Osteocyte (in vitro differentiated cells): ENCODE measurements around the gene RCAN3. TPM values are rescaled to one million over a fixed set of nuclear protein-coding genes. Genes with fewer than 3 reads are reported as not detected.
"Not testable (repeated sequence)": the region's sequence is repeated elsewhere in the genome, so short reads cannot be mapped to it uniquely, and the experiment has no call there.

Experiments used
- DNase-seq: peaks from one replicate; pipeline ENCODE4 v3.0.0; 2021; ENCODE audit warnings: mixed read lengths; ENCODE audit not compliant: unreplicated experiment; ENCODE audit errors: extremely low spot score
- H3K27ac Mint-ChIP-seq: one replicate; pipeline ENCODE4 v1.8.0; 2021; ENCODE audit warnings: mild to moderate bottlenecking, mixed read lengths; ENCODE audit not compliant: unreplicated experiment
- H3K27me3 Mint-ChIP-seq: one replicate; pipeline ENCODE4 v1.8.0; 2021; ENCODE audit warnings: mixed read lengths; ENCODE audit not compliant: unreplicated experiment
- H3K36me3 Mint-ChIP-seq: one replicate; pipeline ENCODE4 v1.8.0; 2021; ENCODE audit warnings: mixed read lengths; ENCODE audit not compliant: unreplicated experiment
- H3K4me1 Mint-ChIP-seq: one replicate; pipeline ENCODE4 v1.8.0; 2021; ENCODE audit warnings: mixed read lengths; ENCODE audit not compliant: unreplicated experiment
- H3K4me3 Mint-ChIP-seq: one replicate; pipeline ENCODE4 v1.8.0; 2021; ENCODE audit warnings: mild to moderate bottlenecking, moderate library complexity, mixed read lengths; ENCODE audit not compliant: unreplicated experiment
- H3K9me3 Mint-ChIP-seq: one replicate; pipeline ENCODE4 v1.8.0; 2021; ENCODE audit warnings: mixed read lengths; ENCODE audit not compliant: unreplicated experiment
- total RNA-seq: library from RNA; stranded (reverse); gene quantifications from 2 replicates; pipeline ENCODE4 v1.2.1, GENCODE V29; 2021
- TF ChIP-seq, protein P1 (sequence below): fragments of 200-600 bp; sonication (generic); IDR thresholded peaks from 2 replicates; pipeline ENCODE4 v1.5.0; 2021; ENCODE audit warnings: antibody characterized with exemption, mild to moderate bottlenecking, moderate library complexity

The RCAN3 gene
- total RNA-seq, 1 donor from 2014 or later = 9.8 TPM

DNA sequence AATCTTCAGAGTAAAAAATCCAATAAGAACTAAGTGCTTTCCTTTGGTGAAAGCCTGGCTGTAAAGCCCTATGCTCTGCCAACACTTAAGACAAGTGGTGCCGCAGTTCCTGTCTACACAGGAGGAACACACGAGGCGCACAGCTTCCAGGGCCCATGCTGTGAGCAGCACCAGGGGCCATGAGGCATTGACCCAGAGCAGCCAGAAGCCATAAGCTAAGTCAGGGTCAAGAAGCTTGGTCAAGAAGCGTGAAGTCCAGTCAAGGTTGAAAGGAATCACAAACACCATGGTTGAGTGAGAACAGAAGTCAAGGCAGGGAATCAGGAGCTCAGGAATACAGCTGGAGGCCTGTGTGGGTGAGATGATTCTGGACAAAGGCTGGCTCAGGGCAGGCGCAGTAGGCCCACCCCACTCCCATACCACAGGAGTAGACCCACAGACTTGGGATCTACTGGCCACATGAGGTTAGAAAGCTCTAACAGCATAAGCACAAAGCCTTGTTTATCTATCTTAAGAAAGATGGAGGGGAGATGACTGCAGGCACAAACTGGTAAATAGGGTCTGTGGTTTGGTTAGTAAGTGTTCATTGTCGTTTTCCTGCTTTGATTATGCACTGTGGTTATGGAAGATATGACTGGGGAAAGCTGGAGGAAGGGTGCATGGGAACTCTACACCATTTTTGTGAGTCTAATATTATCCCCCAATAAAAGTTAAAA lies 42.9 kb upstream of the RCAN3 start:
- Mint-ChIP-seq H3K27me3 (no peaks in the 10 kb centered on the region), H3K4me1 (peaks cover 20% of the 10 kb centered on the region), H3K4me3 (no peak overlapping the region), H3K27ac (no peak overlapping the region), H3K9me3 (no peaks in the 10 kb centered on the region), H3K36me3 (peaks cover 35% of the 10 kb centered on the region)
- TF ChIP-seq, protein P1, sequence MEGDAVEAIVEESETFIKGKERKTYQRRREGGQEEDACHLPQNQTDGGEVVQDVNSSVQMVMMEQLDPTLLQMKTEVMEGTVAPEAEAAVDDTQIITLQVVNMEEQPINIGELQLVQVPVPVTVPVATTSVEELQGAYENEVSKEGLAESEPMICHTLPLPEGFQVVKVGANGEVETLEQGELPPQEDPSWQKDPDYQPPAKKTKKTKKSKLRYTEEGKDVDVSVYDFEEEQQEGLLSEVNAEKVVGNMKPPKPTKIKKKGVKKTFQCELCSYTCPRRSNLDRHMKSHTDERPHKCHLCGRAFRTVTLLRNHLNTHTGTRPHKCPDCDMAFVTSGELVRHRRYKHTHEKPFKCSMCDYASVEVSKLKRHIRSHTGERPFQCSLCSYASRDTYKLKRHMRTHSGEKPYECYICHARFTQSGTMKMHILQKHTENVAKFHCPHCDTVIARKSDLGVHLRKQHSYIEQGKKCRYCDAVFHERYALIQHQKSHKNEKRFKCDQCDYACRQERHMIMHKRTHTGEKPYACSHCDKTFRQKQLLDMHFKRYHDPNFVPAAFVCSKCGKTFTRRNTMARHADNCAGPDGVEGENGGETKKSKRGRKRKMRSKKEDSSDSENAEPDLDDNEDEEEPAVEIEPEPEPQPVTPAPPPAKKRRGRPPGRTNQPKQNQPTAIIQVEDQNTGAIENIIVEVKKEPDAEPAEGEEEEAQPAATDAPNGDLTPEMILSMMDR = no peak
- DNase-seq = no peak

- peaks cover 28% of the 10 kb centered on the region for H3K36me3 Mint-ChIP-seq
- not testable (repeated sequence) for H3K27ac Mint-ChIP-seq
Observed at GRCh38 chr1:24462128-24462527, 40.5 kb upstream of the RCAN3 start.

GRCh38 chr1:24463776-24464735 lies 38.6 kb upstream of the RCAN3 start:
- Mint-ChIP-seq H3K4me1 (peaks cover 25% of the 10 kb centered on the region), H3K4me3 (peak overlapping the region; percentile 3), H3K36me3 (peaks cover 24% of the 10 kb centered on the region), H3K27ac (peak overlapping the region; percentile 78), H3K27me3 (no peaks in the 10 kb centered on the region), H3K9me3 (no peaks in the 10 kb centered on the region)
- DNase-seq = no peak
- TF ChIP-seq, protein P1 = no peak

More at GRCh38 chr1:24462128-24462527, 40.5 kb upstream of the RCAN3 start:
- H3K4me1 Mint-ChIP-seq = peaks cover 25% of the 10 kb centered on the region
- not testable (repeated sequence) for H3K4me3 Mint-ChIP-seq, H3K27me3 Mint-ChIP-seq, DNase-seq, H3K9me3 Mint-ChIP-seq

DNA sequence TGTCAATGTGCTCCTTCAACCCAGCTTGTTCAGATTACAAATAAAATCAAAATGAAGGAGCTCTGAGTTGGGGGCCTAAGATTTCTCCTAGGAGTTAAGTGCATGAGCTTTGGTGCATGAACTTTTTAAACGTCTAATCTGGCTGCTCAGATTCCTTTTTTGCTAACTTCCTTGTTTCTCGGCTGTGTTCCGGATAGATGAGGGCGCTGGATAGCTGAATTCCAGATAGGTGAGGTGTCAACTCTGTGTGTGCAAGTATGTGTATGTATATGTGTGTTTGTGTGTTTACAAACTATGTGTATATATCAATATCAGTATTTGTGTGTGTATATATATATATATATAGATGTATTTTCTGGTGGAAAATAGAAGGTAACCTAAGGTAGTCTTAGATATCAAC lies 37.5 kb upstream of the RCAN3 start:
- Mint-ChIP-seq H3K27me3 (no peaks in the 10 kb centered on the region), H3K27ac (peak overlapping the region; percentile 78), H3K36me3 (peaks cover 17% of the 10 kb centered on the region), H3K9me3 (no peaks in the 10 kb centered on the region), H3K4me3 (no peak overlapping the region), H3K4me1 (peaks cover 25% of the 10 kb centered on the region)
- TF ChIP-seq, protein P1 = no peak
- no peak for DNase-seq

DNA sequence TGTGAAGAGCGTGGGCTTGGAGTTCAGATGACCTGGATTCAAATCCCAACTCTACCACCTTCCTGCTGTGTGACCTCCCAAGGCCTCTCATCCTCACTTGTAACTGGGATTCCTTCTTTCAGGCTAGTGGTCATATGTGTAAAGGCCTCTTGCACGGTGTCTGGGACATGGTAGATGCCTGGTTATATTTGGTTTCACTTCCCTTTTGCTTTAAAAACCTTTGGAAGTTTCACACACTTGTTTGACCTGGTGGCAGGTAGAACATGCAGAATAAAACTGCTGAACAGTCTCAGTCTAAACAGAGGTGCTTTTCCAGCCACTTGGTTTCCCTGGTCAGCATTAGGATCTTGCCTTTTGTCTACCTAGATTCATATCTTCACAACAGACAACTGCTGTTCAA lies 37.0 kb upstream of the RCAN3 start:
- Mint-ChIP-seq H3K9me3 (no peaks in the 10 kb centered on the region), H3K36me3 (peaks cover 15% of the 10 kb centered on the region), H3K27me3 (no peaks in the 10 kb centered on the region)

More for the DNA sequence above, 37.0 kb upstream of the RCAN3 start:
- Mint-ChIP-seq H3K4me3 (no peak overlapping the region), H3K27ac (no peak overlapping the region), H3K4me1 (peaks cover 25% of the 10 kb centered on the region)
- TF ChIP-seq, protein P1 = no peak
- no peak for DNase-seq
